HCT116 (cell line): Measurements from ENCODE around the gene PTGER1. TPM values are rescaled to one million over a fixed set of nuclear protein-coding genes. Genes with fewer than 3 reads are reported as not detected.

Experiments
- ATAC-seq: fragments of 200-7000 bp; cut with Tn5 transposase; 2 replicates; pipeline ENCODE4 v1.9.1; 2020; ENCODE audit warnings: mild to moderate bottlenecking, moderate library complexity
- BruUV-seq: library from RNA; stranded (reverse); fragments of 400-500 nt; replicated peaks from 2 replicates; lab custom pipeline; 2021; lab: Mats Ljungman, UMichigan
- CTCF ChIA-PET: fragments of 300-600 bp; sonication (Branson Sonifier 250); formaldehyde crosslinking; loops from one replicate; lab custom pipeline; 2021; ENCODE audit warnings: antibody characterized with exemption; lab: Charles Lee
- POLR2A ChIA-PET: fragments of 300-600, 350-600 bp; sonication (Branson Sonifier 250); formaldehyde crosslinking; loops from one replicate; lab custom pipeline; 2021; ENCODE audit warnings: antibody characterized with exemption; lab: Charles Lee
- RAD21 ChIA-PET, 2 experiments: fragments of 300-600 bp; sonication (Branson Sonifier 250); formaldehyde crosslinking; loops; one replicate each; lab custom pipeline; 2023; ENCODE audit warnings: low total read pairs in 2 of 2; ENCODE audit not compliant: uncharacterized antibody in 2 of 2, unreplicated experiment in 2 of 2, low non-redundant PET in 1 of 2; lab: Charles Lee
- DNase-seq: peaks from one replicate; pipeline ENCODE4 v3.0.0-alpha.2; 2010; ENCODE audit warnings: low read depth, low spot score
- H2AFZ ChIP-seq: fragments of 200-600 bp; shearing (Covaris generic), sonication (generic); 2 replicates; pipeline ENCODE4 v1.6.1; 2017; ENCODE audit warnings: low read depth, mixed run types, mixed read lengths, antibody characterized with exemption, low read length; ENCODE audit not compliant: poor library complexity, severe bottlenecking
- H3K27ac ChIP-seq: 2 replicates; pipeline ENCODE4 v1.5.1; 2012; ENCODE audit warnings: low read depth, low read length
- H3K27me3 ChIP-seq: fragments of 200-600 bp; sonication (generic); 2 replicates; pipeline ENCODE4 v1.6.1; 2016; ENCODE audit warnings: mixed run types, low read length, mixed read lengths; ENCODE audit not compliant: insufficient read depth
- H3K36me3 ChIP-seq, 2 experiments: fragments of 200-500 bp in 1 of 2; fragments of 200-600 bp in 1 of 2; sonication (Bioruptor generic) in 1 of 2; sonication (generic) in 1 of 2; 2 replicates each; pipeline versions ENCODE4 v1.5.1 to v1.6.1; 2014 to 2016; ENCODE audit warnings: low read length in 2 of 2, inconsistent platforms in 1 of 2, mixed read lengths in 1 of 2, mixed run types in 1 of 2; ENCODE audit not compliant: insufficient read depth in 2 of 2, control insufficient read depth in 1 of 2
- H3K4me1 ChIP-seq, 2 experiments: fragments of 200-600 bp in 1 of 2; sonication (generic) in 1 of 2; 2 replicates each; pipeline versions ENCODE4 v1.5.1 to v1.6.1; 2012 to 2017; ENCODE audit warnings: low read length in 2 of 2, inconsistent platforms in 1 of 2, mild to moderate bottlenecking in 1 of 2, mixed read lengths in 1 of 2, mixed run types in 1 of 2, moderate library complexity in 1 of 2; ENCODE audit not compliant: insufficient read depth in 2 of 2, control insufficient read depth in 1 of 2
- H3K4me2 ChIP-seq: fragments of 200-600 bp; sonication (generic); 2 replicates; pipeline ENCODE4 v1.6.1; 2017; ENCODE audit warnings: mixed run types, low read length, mixed read lengths
- H3K4me3 ChIP-seq, 2 experiments: fragments of 200-600 bp in 1 of 2; sonication (generic) in 1 of 2; replicated peaks in 1 of 2; 2 replicates each; pipeline ENCODE4 v1.5.1; 2011 to 2016; ENCODE audit warnings: low read length in 2 of 2, control low read depth in 1 of 2, low read depth in 1 of 2, mild to moderate bottlenecking in 1 of 2, mixed read lengths in 1 of 2, mixed run types in 1 of 2
- H3K79me2 ChIP-seq: fragments of 200-600 bp; sonication (generic); 2 replicates; pipeline ENCODE4 v1.6.1; 2017; ENCODE audit warnings: mild to moderate bottlenecking, mixed run types, low read length, moderate library complexity, mixed read lengths; ENCODE audit not compliant: insufficient read depth
- H3K9ac ChIP-seq: fragments of 200-600 bp; sonication (generic); 2 replicates; pipeline ENCODE4 v1.6.1; 2016; ENCODE audit warnings: low read length, mixed read lengths
- H3K9me2 ChIP-seq: fragments of 200-600 bp; sonication (generic), shearing (Covaris generic); 2 replicates; pipeline ENCODE4 v1.6.1; 2017; ENCODE audit warnings: mixed run types, mild to moderate bottlenecking, moderate library complexity; ENCODE audit not compliant: insufficient read depth
- H3K9me3 ChIP-seq, 2 experiments: fragments of 200-500 bp in 1 of 2; fragments of 200-600 bp in 1 of 2; sonication (Bioruptor generic) in 1 of 2; sonication (generic) in 1 of 2; 2 replicates each; pipeline ENCODE4 v1.6.1; 2014 to 2017; ENCODE audit warnings: low read length in 2 of 2, mixed read lengths in 2 of 2, inconsistent platforms in 1 of 2, low read depth in 1 of 2, mild to moderate bottlenecking in 1 of 2, mixed run types in 1 of 2, moderate library complexity in 1 of 2; ENCODE audit not compliant: control insufficient read depth in 1 of 2, insufficient read depth in 1 of 2
- H4K20me1 ChIP-seq: fragments of 200-600 bp; sonication (generic), shearing (Covaris generic); 2 replicates; pipeline ENCODE4 v1.6.1; 2017; ENCODE audit warnings: mixed run types, mild to moderate bottlenecking, moderate library complexity; ENCODE audit not compliant: insufficient read depth
- CTCF ChIP-seq, 3 experiments: fragments of 200-600 bp in 1 of 3; sonication (generic) in 1 of 3; IDR thresholded peaks in 2 of 3; conservative IDR thresholded peaks in 1 of 3; 2 replicates each; pipeline ENCODE4 v1.5.1; 2012 to 2017; ENCODE audit warnings: low read depth in 2 of 3, low read length in 2 of 3, antibody characterized with exemption in 1 of 3, borderline replicate concordance in 1 of 3, control low read depth in 1 of 3, mild to moderate bottlenecking in 1 of 3, mixed read lengths in 1 of 3, mixed run types in 1 of 3, moderate library complexity in 1 of 3; ENCODE audit not compliant: insufficient read depth in 1 of 3
- EZH2 ChIP-seq: fragments of 200-600 bp; sonication (generic); IDR thresholded peaks from 2 replicates; pipeline ENCODE4 v1.6.1; 2017; ENCODE audit warnings: antibody characterized with exemption, mixed run types
- EZH2phosphoT487 ChIP-seq: fragments of 200-600 bp; IDR thresholded peaks from 2 replicates; pipeline ENCODE4 v1.6.1; 2018; ENCODE audit warnings: antibody characterized with exemption, borderline replicate concordance
- JUND ChIP-seq: IDR thresholded peaks from 2 replicates; pipeline ENCODE4 v1.6.1; 2012
- POLR2A ChIP-seq: IDR thresholded peaks from 2 replicates; pipeline ENCODE4 v1.7.0; 2011; ENCODE audit warnings: borderline replicate concordance; ENCODE audit not compliant: insufficient read depth, insufficient read length; ENCODE audit errors: extremely low read depth
- RAD21 ChIP-seq: IDR thresholded peaks from 2 replicates; pipeline ENCODE4 v1.6.1; 2012; ENCODE audit warnings: low read depth, mild to moderate bottlenecking
- REST ChIP-seq: IDR thresholded peaks from 2 replicates; pipeline ENCODE4 v1.6.1; 2012; ENCODE audit warnings: low read depth
- intact Hi-C: fragments of 100-400 bp; cut with micrococcal nuclease; formaldehyde crosslinking; loops from 2 replicates; pipeline ENCODE4 v1.10.0; 2022
- total RNA-seq: library from RNA; stranded (reverse); gene quantifications from one replicate; pipeline ENCODE4 v1.2.1, GENCODE V29; 2021; ENCODE audit not compliant: unreplicated experiment

PTGER1 gene
- total RNA-seq, 1 experiment from 2014 or later, result 1.1 TPM

- no peak for TF ChIP-seq REST
- TF ChIP-seq, all 23 proteins: peak for 10
Observed at GRCh38 chr19:14519860-14520407, 44.8 kb upstream of the PTGER1 start (continued).

DNA sequence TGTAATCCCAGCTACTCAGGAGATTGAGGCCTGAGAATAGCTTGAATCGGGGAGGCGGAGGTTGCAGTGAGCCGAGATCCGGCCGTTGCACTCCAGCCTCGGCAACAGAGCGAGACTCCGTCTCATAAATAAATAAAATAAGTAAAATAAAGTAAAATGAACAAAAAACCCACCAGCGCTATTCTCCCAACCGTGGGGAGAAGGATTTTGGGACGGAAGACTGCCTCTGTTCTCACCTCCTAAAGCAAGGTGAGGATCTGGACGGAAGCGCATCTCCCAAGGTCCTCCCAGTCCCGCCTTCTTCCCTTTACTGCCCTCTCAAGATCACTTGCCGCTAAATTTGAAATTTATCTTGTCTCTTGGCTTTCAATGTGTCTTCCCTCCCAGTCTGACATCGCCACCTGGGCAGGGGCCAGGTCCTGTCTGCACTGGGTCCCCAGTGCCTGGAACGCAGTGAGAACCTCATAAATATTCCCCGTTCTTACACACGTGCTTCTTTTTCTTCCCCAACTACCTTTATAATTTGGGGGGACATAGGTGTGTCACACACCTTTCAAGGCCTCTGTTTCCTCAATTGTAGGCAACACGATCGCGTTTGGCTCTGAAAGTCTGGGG lies 44.2 kb upstream of the PTGER1 start:
- no TSS peak for BruUV-seq
- ChIA-PET CTCF (interaction anchor here (1.2 kb wide), 1 partner anchor 14 kb away, joined by 3 read pairs; no protein-coding TSS in a partner anchor), POLR2A (interaction anchor here (0.6 to 4.7 kb wide), 9 partner anchors 8 to 382 kb away, joined by 3 to 112 read pairs (median 4); partner anchors contain the start of genes ASF1B and TECR), RAD21 (interaction anchor here in 1 of 2 experiments (0.5 kb wide), 1 partner anchor 53 kb away, joined by 5 read pairs; the partner anchor contains the start of gene NDUFB7)
- intact Hi-C loops, result no loop called here
- Histone ChIP-seq H2AFZ (no peak overlapping the region), H3K4me1 (peaks cover 48 to 74% of the 10 kb centered on the region in 2 experiments), H3K9me2 (no peaks in the 10 kb centered on the region), H3K4me2 (peak overlapping the region; percentile 87), H3K27ac (peak overlapping the region; percentile 97), H3K9me3 (no peaks in the 10 kb centered on the region), H3K9ac (peak overlapping the region; percentile 66), H3K36me3 (peaks cover 4 to 29% of the 10 kb centered on the region in 2 experiments; a peak in 3 of 4 replicates), H3K79me2 (peaks cover 38% of the 10 kb centered on the region), H3K4me3 (peak overlapping the region; percentile 51 to 60), H4K20me1 (peaks cover 33% of the 10 kb centered on the region; the same call in 1 of the 2 replicates), H3K27me3 (no peaks in the 10 kb centered on the region)
- TF ChIP-seq JUND (no peak), POLR2A (no peak), EZH2 (no peak), EZH2phosphoT487 (no peak), RAD21 (no peak), CTCF (IDR thresholded peaks at IDR 0.05 in 2 of 3, conservative IDR thresholded peaks at IDR 0.05 in 1 of 3; ENCODE audit: borderline replicate concordance in 1 of 3, insufficient read depth in 1 of 3, low read depth in 2 of 3, low read length in 2 of 3) (no peak)
- no peak for ATAC-seq
- DNase-seq, result no peak
